Activated T-cell treated with anti-CD3 and anti-CD28 coated beads, Interleukin-2, amount 50 U/mL, for 1 hour (primary cell): ENCODE measurements around the gene CCL24.
"Not testable (repeated sequence)": the region's sequence is repeated elsewhere in the genome, so short reads cannot be mapped to it uniquely, and the experiment has no call there.

Source experiments
- DNase-seq: peaks from one replicate; pipeline ENCODE4 v3.0.0-alpha.2; 2020

CCL24 gene

GRCh38 chr7:75818472-75818871, 4.9 kb upstream of the CCL24 start:
- no peak for DNase-seq

- DNase-seq: no peak
Observed at GRCh38 chr7:75817116-75817515, 3.5 kb upstream of the CCL24 start.

GRCh38 chr7:75815418-75816064, 1.9 kb upstream of the CCL24 start:
- DNase-seq: no peak

DNA sequence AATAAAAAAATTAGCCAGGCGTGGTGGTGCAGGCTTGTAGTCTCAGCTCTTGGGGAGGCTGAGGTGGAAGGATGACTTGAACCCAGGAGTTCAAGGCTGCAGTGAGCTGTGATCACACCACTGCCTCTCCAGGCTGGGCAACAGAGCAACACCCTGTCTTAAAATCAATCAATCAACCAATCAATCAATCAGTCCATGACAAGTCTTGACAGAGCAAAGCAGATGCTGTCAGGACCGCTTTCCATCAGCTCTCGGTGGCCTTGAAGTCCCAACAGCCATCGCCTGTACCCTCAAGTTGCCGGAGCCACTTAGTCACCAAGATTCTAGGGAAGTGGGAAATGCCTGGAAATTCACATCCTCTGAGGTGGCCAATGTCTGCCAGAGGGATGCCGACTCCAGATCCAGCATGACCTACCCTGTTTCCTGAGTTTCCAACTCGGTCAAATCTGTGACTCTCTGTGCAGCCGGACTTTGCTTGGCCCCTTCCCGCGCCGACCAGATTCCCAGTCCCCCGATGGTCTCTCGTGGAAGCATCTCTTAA, 871 bp upstream of the CCL24 start:
- DNase-seq: no peak

DNA sequence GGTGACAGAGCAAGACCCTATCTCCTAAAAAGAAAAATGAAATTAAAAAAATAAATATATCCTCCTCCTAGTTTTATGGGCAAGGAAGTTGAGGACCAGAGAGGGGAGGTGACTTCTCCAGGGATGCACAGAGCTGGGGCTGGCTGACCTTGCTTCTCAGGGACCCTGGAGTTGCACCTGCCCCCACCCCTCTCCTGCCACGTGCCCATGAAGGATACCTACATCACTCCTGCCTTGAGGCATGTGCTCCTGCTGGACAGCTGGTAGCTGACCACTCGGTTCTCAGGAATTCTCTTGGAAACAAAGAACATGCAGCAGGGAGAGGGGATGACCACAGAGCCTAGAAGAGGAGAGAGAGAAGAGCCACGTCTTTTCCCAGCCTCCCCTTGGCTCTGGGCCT, 522 bp downstream of the CCL24 start:
- DNase-seq: no peak

GRCh38 chr7:75811894-75812678, 1.5 kb downstream of the CCL24 start:
- no peak for DNase-seq

DNA sequence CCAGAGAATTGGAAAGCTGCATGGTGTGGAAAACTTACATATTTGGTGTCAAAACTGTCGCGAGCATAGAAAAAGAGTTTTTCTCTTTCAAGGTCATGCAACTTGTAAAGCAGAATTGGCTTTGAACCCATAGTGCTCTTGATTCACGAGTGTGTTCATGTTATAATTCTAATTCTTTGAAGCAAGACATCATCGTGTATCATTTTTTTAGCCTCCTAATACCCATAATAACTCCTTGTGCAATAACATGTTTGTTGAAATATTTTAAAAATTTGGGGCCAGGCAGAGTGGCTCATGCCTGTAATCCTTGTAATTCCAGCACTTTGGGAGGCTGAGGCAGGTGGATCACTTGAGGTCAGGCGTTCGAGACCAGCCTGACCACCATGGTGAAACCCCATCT, 4.2 kb downstream of the CCL24 start:
- no peak for DNase-seq

GRCh38 chr7:75808106-75808505, 5.5 kb downstream of the CCL24 start:
- no peak for DNase-seq

DNA sequence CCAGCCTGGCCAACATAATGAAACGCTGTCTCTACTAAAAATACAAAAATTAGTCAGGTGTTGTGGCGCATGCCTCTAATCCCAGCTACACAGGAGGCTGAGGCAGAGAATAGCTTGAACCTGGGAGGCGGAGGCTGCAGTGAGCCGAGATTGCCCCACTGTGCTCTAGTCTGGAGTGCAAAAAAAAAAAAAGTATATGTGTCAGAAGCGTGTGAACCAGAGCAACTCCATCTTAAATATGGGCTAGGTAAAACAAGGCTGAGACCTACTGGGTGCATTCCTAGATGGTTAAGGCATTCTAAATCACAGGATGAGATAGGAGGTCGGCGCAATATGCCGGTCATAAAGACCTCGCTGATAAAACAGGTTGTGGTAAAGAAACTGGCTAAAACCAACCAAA, 6.2 kb downstream of the CCL24 start:
- no peak for DNase-seq

DNA sequence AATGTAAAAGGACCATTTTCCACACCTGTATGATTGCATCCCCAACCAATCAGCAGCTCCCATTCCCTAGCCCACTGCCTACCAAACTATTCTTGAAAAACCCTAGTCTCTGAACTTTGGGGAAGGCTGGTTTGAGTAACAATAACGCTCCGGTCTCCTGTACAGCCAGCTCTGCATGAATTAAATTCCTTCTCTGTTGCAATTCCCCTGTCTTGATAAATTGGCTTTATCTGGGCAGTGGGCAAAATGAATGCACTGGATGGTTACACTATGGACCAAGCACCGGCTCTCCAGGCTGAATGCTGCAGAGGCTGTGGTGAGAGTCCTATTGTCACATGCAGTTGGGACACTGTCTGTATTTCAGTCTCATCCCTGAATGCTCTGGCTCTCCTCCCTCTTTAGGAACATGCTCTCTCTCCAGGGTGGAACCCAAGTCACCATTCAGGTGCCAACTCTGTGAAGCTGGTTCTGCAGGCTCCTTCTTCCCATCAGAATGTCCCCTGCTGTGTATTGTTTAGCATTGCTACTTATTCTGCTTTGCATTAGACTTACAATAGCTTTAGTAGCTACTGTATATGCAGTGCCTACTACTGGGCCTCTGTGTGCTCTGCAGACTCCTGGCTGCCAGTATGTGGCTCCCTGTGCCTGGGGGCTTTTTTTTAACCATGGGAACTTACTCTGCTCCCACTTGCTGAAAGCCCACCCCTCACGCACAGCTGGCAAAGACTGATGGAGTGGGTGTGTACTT, 6.9 kb downstream of the CCL24 start:
- no peak for DNase-seq

GRCh38 chr7:75804705-75805104, 8.9 kb downstream of the CCL24 start:
- DNase-seq: no peak

DNA sequence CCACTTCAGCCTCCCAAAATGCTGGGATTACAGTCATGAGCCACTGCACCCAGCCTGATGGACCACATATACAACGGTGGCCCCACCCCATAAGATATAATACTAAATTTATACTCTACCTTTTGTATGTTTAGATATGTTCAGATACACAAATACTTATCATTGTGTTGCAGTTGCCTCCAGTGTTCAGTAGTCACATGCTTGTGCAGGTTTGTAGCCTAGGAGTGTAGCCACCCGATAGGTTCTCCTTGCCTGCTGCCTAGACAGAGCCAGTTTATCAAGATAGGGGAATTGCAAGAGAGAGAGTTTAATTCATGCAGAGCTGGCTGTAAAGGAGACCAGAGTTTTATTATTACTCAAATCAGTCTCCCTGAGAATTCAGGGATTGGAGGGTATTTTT, 9.6 kb downstream of the CCL24 start:
- DNase-seq: no peak

DNA sequence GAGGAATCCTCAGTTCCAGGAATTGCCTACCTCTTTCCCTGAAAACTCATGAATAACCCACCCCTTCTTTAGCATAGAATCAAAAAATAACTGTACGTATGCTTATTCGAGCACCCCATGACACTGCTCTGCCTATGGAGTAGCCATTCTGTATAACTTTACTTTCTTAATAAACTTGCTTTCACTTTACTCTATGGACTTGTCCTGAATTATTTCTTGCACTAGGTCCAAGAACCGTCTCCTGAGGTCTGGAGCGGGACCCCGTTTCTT, 11.1 kb downstream of the CCL24 start:
- DNase-seq: no peak

DNA sequence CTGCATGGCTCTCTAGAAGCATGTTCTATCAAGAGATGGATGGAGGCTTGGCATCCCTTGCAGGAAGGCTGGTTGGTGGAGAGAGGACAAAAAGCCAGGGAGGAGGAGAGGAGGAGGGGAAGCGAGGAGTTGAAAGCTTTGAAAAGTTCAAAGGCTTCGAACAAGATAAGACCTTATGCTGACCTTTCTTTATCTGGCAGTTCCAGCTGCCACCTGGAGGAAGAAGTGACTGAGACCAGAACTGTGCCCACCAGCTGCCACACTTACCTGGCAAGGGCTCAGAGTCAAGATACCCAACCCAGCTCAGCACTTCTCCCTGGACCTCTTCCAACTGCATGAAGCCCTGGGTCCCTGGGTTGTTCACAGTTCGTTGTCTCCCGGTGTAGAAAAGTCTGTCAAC, 14.8 kb downstream of the CCL24 start:
- DNase-seq: no peak

DNA sequence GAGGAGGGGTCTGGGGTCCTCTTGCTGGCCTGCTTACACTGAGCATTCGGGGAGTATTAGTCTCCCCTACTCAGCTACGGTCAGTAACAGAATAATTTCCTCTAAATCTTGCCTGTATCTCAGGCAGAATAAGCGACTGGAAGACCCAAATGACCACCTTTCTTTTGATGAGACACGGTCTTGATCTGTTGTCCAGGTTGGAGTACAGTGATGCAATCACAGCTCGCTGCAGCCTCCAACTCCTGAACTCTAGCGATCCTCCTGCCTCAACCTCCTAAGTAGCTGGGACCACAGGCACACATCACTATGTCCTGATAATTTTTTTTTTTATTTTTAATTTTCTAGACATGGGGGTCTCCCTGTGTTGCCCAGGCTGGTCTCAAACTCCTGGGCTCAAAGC, 17.2 kb downstream of the CCL24 start:
- DNase-seq: no peak

GRCh38 chr7:75795831-75796285, 17.7 kb downstream of the CCL24 start:
- no peak for DNase-seq

DNA sequence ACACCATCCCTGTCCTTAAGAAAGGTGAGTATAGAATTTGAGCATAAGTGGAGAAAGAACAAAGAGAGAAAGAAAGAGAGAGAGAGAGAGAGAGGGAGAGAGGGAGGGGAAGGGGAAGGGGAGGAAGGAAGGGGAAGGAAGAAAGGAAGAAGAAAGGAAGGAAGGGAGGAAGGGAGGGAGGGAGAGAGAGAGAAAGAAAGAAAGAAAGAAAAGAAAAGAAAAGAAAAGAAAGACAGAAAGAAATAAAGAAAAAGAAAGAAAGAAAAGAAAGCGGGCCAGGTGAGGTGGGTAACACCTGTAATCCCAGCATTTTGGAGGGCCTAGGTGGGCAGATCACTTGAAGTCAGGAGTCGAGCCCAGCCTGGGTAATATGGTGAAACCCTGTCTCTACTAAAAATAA, 19.9 kb downstream of the CCL24 start:
- DNase-seq: no peak

DNA sequence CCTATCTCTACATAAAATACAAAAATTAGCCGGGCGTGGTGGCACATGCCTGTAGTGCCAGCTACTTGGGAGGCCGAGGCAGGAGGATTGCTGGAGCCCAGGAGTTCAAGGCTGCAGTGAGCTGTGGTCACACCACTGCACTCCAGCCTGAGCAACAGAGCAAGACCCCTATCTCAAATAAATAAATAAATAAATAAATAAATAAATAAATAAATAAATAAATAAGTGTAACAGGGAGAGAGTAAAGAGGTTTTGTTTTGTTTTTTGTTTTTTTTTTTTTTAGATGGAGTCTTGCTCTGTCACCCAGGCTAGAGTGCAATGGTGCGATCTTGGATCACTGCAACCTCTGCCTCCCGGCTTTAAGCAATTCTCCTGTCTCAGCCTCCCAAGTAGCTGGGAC, 21.0 kb downstream of the CCL24 start:
- not testable (repeated sequence) for DNase-seq

- no peak for DNase-seq
Observed at GRCh38 chr7:75789361-75789924, 24.2 kb downstream of the CCL24 start.

DNA sequence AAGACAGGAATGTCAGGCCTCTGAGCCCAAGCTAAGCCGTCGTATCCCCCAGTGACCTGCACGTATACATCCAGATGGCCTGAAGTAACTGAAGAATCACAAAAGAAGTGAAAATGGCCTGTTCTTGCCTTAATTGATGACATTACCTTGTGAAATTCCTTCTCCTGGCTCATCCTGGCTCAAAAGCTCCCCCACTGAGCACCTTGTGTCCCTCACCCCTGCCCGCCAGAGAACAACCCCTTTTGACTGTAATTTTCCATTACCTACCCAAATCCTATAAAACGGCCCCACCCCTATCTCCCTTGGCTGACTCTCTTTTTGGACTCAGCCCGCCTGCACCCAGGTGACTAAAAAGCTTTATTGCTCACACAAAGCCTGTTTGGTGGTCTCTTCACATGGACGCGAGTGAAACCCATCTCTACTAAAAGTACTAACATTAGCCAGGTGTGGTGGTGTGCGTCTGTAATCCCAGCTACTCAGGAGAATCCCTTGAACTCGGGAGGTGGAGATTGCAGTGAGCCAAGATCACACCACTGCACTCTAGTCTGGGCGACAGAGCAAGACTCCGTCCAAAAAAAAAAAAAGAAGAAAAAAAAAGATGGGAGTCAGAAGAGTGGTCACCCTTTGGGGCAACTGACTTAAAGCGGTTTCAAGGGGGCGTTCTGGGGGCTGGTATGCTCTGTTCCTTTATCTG, 25.3 kb downstream of the CCL24 start:
- not testable (repeated sequence) for DNase-seq

GRCh38 chr7:75783058-75783457, 30.5 kb downstream of the CCL24 start:
- not testable (repeated sequence) for DNase-seq

DNA sequence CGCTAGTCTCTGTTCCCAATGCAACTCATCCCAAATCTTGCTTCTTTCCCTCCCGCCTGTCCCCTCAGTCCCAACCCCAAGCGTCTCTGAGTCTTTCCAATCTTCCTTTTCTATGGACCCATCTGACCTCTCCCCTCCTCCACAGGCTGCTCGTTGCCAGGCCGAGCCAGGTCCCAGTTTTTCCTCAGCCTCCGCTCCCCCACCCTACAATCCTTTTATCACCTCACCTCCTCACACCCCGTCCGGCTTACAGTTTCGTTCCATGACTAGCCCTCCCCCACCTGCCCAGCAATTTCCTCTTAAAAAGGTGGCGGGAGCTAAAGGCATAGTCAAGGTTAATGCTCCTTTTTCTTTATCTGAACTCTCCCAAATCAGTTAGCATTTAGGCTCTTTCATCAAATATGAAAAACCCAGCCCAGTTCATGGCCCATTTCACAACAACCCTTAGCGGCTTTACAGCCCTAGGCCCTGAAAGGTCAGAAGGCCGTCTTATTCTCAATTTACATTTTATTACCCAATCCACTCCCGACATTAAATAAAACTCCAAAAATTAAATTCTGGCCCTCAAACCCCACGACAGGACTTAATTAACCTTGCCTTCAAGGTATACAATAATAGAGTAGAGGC, 32.8 kb downstream of the CCL24 start:
- not testable (repeated sequence) for DNase-seq
